Peyer's patch (tissue), 4 donors: Measurements from ENCODE around the gene DUSP28. TPM values are rescaled to one million over a fixed set of nuclear protein-coding genes. Genes with fewer than 3 reads are reported as not detected.

ENCODE experiments used
- DNase-seq, 3 donors: peaks; one replicate each; pipeline ENCODE4 v3.0.0-alpha.2; 2017 to 2019
- H3K27ac ChIP-seq, 4 donors: fragments of 200-600 bp; sonication (generic); one replicate each; pipeline ENCODE4 v1.5.1; 2016 to 2019
- H3K27me3 ChIP-seq, 2 donors: fragments of 200-600 bp; sonication (generic); one replicate each; pipeline ENCODE4 v1.5.1; 2019
- H3K36me3 ChIP-seq, 3 donors: fragments of 200-600 bp; sonication (generic); one replicate each; pipeline ENCODE4 v1.5.1; 2016 to 2019
- H3K4me1 ChIP-seq, 4 donors: fragments of 200-600 bp; sonication (generic); one replicate each; pipeline ENCODE4 v1.5.1; 2016 to 2019
- H3K4me3 ChIP-seq, 4 donors: fragments of 200-600 bp; sonication (generic); 1 replicate in 3 of 4; 2 replicates in 1 of 4; pipeline ENCODE4 v1.5.1; 2016 to 2019; ENCODE audit warnings: mild to moderate bottlenecking in 1 of 4
- H3K9me3 ChIP-seq, 4 donors: fragments of 200-600 bp; sonication (generic); one replicate each; pipeline ENCODE4 v1.5.1; 2016 to 2019; ENCODE audit warnings: mild to moderate bottlenecking in 1 of 4
- POLR2A ChIP-seq, 2 donors: fragments of 450-650 bp; IDR thresholded peaks; one replicate each; pipeline ENCODE4 v1.5.1; 2017; ENCODE audit warnings: antibody characterized with exemption in 2 of 2, mild to moderate bottlenecking in 2 of 2, moderate library complexity in 2 of 2
- total RNA-seq, 4 donors: library from RNA; depleted of rRNA; stranded (reverse); fragments of >200 nt; gene quantifications; one replicate each; pipeline ENCODE4 v1.1.0, GENCODE V29; 2016
- TF ChIP-seq, protein P1 (sequence below), 6 experiments: fragments of 450-650 bp in 4 of 6; fragments of 200-600 bp in 2 of 6; sonication (generic) in 1 of 6; IDR thresholded peaks; one replicate each; pipeline ENCODE4 v1.5.1; 2017 to 2019; ENCODE audit warnings: antibody characterized with exemption in 6 of 6, mild to moderate bottlenecking in 3 of 6, moderate library complexity in 1 of 6

Gene DUSP28
- total RNA-seq, 4 donors from 2014 or later: 4.2 to 10.1 (median 7.1) TPM

DNA sequence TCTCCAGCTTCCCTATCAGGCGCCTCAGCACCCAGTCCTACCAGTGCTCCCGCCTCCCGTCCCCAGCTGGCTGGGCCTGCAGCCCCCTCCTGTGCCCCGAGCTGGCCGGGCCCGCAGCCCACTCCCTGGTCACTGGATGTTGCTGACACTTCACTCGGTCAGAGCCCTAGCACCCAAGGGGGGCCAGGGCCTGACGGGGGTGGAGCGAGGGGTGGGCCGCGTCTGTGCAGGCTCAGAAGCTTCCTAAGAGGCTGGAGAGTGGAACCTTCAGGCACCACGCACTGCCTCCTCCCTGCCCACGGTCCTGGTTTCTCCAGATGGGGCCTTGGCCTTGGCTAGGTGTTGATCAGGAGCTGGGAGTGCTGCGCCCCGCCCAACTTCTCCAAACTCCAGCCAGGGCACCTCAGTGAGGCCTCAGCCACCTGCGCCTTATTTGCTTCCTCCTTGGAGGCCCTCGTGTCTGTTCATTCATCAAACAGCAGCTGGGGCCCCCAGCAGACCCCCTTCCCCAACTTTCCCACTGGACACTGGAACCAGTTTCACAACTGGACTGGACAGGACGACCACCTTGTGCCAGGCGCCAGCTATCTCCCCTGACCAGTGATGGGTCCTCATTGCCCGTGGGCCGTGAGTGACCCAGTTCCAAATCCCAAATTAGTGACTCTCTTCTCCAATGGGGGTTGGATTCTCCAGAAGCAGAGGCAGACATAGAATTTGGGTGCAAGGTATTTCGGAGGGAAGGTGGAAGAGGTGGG is 43.1 kb downstream of the DUSP28 start:
- H3K9me3 ChIP-seq: no peaks in the 10 kb centered on the region
- peak overlapping the region in 2 of 4 donors; percentile 91 to 93 for H3K27ac ChIP-seq
- peaks cover 0 to 19% (median 4%) of the 10 kb centered on the region in 4 donors for H3K4me1 ChIP-seq
- TF ChIP-seq, protein P1, sequence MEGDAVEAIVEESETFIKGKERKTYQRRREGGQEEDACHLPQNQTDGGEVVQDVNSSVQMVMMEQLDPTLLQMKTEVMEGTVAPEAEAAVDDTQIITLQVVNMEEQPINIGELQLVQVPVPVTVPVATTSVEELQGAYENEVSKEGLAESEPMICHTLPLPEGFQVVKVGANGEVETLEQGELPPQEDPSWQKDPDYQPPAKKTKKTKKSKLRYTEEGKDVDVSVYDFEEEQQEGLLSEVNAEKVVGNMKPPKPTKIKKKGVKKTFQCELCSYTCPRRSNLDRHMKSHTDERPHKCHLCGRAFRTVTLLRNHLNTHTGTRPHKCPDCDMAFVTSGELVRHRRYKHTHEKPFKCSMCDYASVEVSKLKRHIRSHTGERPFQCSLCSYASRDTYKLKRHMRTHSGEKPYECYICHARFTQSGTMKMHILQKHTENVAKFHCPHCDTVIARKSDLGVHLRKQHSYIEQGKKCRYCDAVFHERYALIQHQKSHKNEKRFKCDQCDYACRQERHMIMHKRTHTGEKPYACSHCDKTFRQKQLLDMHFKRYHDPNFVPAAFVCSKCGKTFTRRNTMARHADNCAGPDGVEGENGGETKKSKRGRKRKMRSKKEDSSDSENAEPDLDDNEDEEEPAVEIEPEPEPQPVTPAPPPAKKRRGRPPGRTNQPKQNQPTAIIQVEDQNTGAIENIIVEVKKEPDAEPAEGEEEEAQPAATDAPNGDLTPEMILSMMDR (IDR thresholded peaks at IDR 0.05): no peak
- no peak for TF ChIP-seq POLR2A (IDR thresholded peaks at IDR 0.05)
- DNase-seq: peak in 2 of 3 donors; percentile 39 to 43
- H3K27me3 ChIP-seq: no peaks in the 10 kb centered on the region
- peaks cover 0 to 20% (median 0%) of the 10 kb centered on the region in 3 donors for H3K36me3 ChIP-seq
- no peak overlapping the region for H3K4me3 ChIP-seq

DNA sequence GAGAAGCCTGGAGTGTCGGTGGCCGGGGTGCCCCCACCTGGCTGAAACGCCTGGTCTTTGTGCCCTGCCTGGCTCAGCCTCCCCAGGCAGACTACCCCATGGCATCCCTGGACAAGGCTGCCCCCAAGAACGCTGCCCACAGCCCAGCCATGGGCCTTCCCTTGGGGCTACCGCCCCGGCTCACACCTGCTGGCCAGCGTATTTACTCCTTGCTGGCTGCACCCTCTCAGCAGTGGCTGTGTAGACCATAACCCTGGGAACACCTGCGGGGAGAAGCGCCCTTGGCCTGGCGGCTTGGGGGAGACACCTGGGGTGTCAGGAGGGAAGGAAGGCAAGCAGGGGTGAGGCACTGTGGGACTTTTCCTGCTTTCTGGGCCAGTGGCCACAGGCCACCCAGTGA is 43.7 kb downstream of the DUSP28 start:
- H3K27ac ChIP-seq: peak overlapping the region in 3 of 4 donors; percentile 75 to 93 (median 91)
- no peaks in the 10 kb centered on the region for H3K9me3 ChIP-seq

DNA sequence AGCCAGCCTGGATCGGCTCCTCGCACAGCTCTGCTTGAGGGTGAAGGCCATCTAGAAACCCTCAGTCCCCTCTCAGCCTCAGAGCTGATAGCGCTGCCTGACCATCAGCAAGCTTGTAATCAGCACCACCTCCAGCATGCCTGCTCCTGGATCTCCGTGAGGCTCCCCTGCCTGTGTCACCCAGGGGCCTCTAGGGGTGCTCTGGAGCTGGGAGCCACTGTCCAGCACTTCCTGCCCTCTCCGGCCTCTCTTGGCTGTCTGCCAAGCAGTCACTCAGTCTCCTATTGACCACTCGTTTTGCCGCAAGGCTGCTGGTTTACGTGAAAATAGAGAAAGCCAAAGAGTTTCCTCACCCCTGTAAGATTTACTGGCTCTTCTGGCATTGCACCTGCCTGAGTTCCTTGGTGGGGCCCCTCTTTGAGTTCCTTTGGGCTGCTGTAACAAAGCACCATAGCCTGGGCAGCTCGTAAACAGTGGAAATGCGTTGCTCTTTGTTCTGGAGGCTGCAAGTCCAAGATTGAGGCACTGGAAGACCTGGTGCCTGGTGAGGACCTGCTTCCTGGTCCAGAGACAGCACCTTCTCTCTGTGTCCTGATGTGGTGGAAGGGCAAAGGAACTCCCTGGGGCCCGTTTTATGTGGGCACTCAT is 44.3 kb downstream of the DUSP28 start:
- H3K27ac ChIP-seq: peak overlapping the region in 3 of 4 donors; percentile 75 to 93 (median 91)
- peaks cover 0 to 8% (median 0%) of the 10 kb centered on the region in 3 donors for H3K36me3 ChIP-seq
- TF ChIP-seq POLR2A (IDR thresholded peaks at IDR 0.05): peak in 1 of 2 donors; percentile 7
- TF ChIP-seq, protein P1 (IDR thresholded peaks at IDR 0.05): peak in 4 of 6 experiments; percentile 49 to 83 (median 74)

More for the DNA sequence above, 43.7 kb downstream of the DUSP28 start:
- H3K4me3 ChIP-seq: peak overlapping the region in 2 of 4 donors; percentile 24 to 66
- H3K4me1 ChIP-seq: peaks cover 0 to 19% (median 4%) of the 10 kb centered on the region in 4 donors
- peak in 1 of 3 donors; percentile 49 for DNase-seq
- H3K27me3 ChIP-seq: no peaks in the 10 kb centered on the region
- peaks cover 0 to 14% (median 0%) of the 10 kb centered on the region in 3 donors for H3K36me3 ChIP-seq
- TF ChIP-seq, protein P1 (IDR thresholded peaks at IDR 0.05): no peak
- no peak for TF ChIP-seq POLR2A (IDR thresholded peaks at IDR 0.05)

DNA sequence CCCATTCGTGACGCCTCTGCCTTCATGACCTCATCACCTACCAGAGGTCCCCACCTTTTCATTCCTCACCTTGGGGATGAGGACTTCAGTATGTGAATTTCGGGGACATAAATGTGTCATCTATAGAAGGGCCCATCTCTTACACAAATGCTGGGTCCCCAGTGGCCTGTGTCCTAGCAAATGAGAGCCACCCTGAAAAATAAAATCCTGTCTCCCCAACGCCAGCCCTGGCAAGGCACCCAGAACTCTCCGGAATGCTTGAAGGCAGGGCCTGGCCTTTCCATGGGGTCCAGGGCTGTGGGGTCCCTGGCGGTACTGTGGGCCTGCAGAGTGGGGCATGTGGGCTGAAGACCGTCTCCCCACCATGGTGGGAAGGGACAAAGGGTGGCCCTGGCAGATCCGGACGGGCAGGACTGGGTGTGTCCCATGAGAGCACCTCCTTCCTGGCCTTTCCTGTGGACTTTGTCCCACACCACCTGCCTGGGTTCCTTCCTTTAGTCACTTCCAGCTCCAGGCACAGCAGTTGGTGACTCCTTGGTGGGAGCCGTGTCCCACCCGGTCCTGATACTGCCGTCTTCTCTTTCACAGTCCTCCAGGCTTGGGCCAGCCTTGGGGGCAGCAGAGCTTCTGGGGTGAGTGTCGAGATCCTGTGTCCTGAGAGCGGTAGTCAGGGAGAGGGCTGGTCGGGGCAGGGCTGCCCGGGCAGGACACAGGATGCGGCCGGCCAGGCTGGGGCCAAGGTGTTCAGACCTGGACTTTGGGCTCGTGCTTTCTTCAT is 45.0 kb downstream of the DUSP28 start:
- peaks cover 0 to 7% (median 0%) of the 10 kb centered on the region in 3 donors for H3K36me3 ChIP-seq
- peak; percentile 93 to 96 for TF ChIP-seq POLR2A (IDR thresholded peaks at IDR 0.05)
- TF ChIP-seq, protein P1 (IDR thresholded peaks at IDR 0.05): no peak
- no peaks in the 10 kb centered on the region for H3K27me3 ChIP-seq
- H3K4me1 ChIP-seq: peaks cover 0 to 19% (median 4%) of the 10 kb centered on the region in 4 donors
- peak in 2 of 3 donors; percentile 90 to 92 for DNase-seq
- H3K4me3 ChIP-seq: peak overlapping the region in 3 of 4 donors; percentile 26 to 66 (median 63)
- no peaks in the 10 kb centered on the region for H3K9me3 ChIP-seq
- peak overlapping the region in 3 of 4 donors; percentile 75 to 93 (median 91) for H3K27ac ChIP-seq

More for the DNA sequence above, 44.3 kb downstream of the DUSP28 start:
- Histone ChIP-seq H3K27me3 (no peaks in the 10 kb centered on the region), H3K9me3 (no peaks in the 10 kb centered on the region), H3K4me1 (peaks cover 0 to 19% (median 4%) of the 10 kb centered on the region in 4 donors), H3K4me3 (peak overlapping the region in 2 of 4 donors; percentile 63 to 66)
- peak in 2 of 3 donors; percentile 79 to 85 for DNase-seq
